ENCODE results near the gene TBPL1.
A peak's percentile ranks its signal among the peaks of the same experiment; 100 is the strongest.

The TBPL1 gene

DNA sequence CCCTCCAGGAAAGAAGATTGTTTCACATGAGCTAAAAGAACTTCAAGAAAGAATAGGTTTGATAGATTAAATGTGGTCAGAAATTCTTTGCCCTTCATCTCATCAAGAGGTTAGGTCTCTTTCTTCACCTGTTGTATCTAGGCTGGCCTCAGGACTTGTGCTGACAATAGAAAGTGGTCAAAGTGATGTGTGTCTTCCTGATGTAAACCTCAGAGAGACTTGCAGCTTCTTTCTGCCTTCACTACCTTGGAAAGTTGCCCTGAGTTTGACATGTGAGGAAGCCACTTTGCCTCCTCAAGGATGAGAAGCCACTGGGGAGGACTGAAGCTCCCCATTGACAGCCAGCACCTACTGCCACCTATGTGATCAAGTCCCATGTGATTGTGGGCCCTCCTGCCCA is 46.3 kb downstream of the TBPL1 start:
- TF ChIP-seq, protein P1, sequence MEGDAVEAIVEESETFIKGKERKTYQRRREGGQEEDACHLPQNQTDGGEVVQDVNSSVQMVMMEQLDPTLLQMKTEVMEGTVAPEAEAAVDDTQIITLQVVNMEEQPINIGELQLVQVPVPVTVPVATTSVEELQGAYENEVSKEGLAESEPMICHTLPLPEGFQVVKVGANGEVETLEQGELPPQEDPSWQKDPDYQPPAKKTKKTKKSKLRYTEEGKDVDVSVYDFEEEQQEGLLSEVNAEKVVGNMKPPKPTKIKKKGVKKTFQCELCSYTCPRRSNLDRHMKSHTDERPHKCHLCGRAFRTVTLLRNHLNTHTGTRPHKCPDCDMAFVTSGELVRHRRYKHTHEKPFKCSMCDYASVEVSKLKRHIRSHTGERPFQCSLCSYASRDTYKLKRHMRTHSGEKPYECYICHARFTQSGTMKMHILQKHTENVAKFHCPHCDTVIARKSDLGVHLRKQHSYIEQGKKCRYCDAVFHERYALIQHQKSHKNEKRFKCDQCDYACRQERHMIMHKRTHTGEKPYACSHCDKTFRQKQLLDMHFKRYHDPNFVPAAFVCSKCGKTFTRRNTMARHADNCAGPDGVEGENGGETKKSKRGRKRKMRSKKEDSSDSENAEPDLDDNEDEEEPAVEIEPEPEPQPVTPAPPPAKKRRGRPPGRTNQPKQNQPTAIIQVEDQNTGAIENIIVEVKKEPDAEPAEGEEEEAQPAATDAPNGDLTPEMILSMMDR (IDR thresholded peaks at IDR 0.05), result no peak
- no peak for TF ChIP-seq ZFX (IDR thresholded peaks at IDR 0.05; ENCODE audit: borderline replicate concordance)

DNA sequence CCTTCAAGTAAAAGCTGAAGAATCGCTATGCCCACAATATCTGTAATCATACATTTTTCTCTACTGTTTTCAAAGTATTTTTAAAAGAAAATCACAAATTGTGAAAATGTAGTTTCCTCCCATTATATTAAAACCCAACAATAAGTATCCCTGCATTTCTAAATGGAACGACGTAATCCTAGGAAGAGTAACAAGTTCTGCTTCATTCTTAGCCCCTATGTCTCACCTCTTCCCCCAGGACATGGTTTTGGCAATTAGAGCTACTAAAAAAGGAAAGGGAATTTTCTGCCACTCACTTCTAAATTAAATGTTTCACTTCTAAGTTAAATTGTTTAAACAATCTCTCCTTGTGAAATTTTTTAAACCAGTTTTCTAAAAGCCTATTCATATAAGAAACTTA is 47.4 kb downstream of the TBPL1 start:
- H3K27ac ChIP-seq, result no peak overlapping the region
- TF ChIP-seq, protein P1 (IDR thresholded peaks at IDR 0.05), result no peak
- no peak for TF ChIP-seq ZFX (IDR thresholded peaks at IDR 0.05; ENCODE audit: borderline replicate concordance)

More for the DNA sequence above, 46.3 kb downstream of the TBPL1 start:
- no peak overlapping the region for H3K27ac ChIP-seq

DNA sequence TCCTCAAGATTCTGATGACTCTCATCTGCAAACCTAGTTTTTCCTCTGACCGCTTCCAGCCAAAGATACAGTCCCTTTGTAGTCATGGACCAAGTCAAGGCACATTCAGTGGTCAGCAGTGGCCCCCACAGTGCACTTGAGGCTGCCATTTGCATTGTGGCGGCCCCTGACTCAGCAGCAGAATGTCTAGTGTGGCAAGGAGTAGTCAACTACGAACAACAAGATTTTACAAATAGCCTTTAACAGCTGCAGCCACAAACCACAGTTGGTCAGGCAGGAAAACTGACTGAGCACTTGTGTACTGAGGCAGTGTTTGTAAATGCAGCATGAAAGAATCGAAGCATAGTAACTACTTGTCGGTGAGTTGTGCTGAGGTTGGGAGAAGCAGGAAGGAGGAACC is 49.8 kb downstream of the TBPL1 start:
- no peak overlapping the region for H3K27ac ChIP-seq
- TF ChIP-seq ZFX (IDR thresholded peaks at IDR 0.05; ENCODE audit: borderline replicate concordance), result no peak
- TF ChIP-seq, protein P1 (IDR thresholded peaks at IDR 0.05), result no peak

DNA sequence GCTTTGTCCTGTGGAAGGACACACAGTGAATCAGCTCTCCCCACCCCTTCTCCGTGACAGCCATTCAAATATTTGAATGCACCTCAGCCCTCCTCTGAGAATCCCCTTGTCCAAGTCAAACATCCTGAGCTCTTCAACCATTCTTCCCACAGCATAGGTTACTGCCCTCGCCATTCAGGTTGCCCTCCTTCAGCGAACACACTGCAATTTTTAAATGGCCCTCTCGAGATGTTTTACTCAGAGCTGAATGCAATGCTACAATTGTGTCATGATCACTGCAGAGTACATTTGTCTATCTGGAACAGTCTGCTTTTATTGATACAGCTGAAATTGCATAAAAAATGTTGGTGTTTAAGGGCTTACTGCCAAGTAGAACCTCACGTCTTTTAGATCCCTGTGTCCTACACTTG is 50.5 kb downstream of the TBPL1 start:
- TF ChIP-seq ZFX (IDR thresholded peaks at IDR 0.05; ENCODE audit: borderline replicate concordance), result no peak
- TF ChIP-seq, protein P1 (IDR thresholded peaks at IDR 0.05), result no peak
- H3K27ac ChIP-seq, result no peak overlapping the region

DNA sequence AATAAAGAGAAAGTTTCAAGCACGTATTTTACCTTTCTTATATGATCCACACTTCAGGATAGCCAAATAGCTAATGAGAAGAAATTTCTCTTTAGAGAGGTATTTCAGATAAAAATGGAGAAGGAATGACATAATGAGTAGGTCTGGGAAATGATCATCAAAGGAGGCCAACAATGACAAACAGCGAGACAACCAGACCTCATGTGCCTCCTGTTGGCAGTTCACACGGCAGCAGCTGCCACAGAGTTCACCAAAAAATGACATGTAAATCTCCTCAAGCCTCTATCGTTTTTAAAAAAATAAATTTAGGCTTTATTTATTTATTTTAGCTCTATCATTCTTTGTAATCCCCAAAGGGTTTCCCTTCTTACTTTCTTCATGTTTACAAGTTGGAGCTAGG is 51.7 kb downstream of the TBPL1 start:
- TF ChIP-seq ZFX (IDR thresholded peaks at IDR 0.05; ENCODE audit: borderline replicate concordance), result no peak
- TF ChIP-seq, protein P1 (IDR thresholded peaks at IDR 0.05), result no peak
- H3K27ac ChIP-seq, result no peak overlapping the region

DNA sequence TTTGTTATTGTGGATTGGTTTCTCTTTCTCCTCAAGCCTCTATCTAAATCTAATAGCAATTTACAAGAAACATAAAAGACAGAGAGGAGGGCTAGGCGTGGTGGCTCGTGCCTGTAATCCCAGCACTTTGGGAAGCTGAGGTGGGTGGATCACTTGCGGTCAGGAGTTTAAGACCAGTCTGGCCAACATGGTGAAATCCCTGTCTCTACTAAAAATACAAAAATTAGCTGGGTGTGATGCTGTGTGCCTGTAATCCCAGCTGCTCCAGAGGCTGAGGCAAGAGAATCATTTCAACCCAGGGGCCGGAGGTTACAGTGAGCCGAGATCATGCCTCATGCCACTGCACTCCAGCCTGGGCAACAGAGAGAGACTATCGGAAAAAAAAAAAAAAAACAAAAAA is 52.8 kb downstream of the TBPL1 start:
- no peak overlapping the region for H3K27ac ChIP-seq
- TF ChIP-seq ZFX (IDR thresholded peaks at IDR 0.05; ENCODE audit: borderline replicate concordance), result no peak
- TF ChIP-seq, protein P1 (IDR thresholded peaks at IDR 0.05), result no peak

DNA sequence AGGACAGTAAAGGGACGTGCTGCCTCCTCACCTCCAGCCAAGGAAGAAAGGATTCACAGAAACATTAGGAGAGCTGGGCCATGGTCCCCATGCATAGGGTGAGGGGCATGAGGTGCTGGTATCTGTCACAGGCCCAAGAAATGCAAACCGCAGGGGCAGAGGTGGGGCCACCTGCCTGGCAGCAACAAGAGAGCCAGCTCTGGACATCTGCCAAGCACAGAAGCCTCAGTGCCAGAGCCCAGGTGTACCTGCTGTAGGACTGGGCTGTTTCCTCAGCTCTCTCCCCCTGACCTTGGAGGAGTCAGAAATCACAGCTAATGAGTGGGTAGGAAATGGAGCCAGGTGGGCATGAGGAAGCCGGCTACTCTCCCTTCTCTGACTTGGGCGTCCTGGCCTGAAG is 54.1 kb downstream of the TBPL1 start:
- TF ChIP-seq ZFX (IDR thresholded peaks at IDR 0.05; ENCODE audit: borderline replicate concordance), result no peak
- TF ChIP-seq, protein P1 (IDR thresholded peaks at IDR 0.05), result no peak
- H3K27ac ChIP-seq, result peak overlapping the region; percentile 27
